B cell (primary cell): ENCODE measurements around the gene FBLN7. TPM values are rescaled to one million over a fixed set of nuclear protein-coding genes. Genes with fewer than 3 reads are reported as not detected.

Experiments used
- ATAC-seq: fragments of 200-7000 bp; cut with Tn5 transposase; one replicate; pipeline ENCODE4 v1.10.0; 2021; ENCODE audit warnings: low read depth, mild to moderate bottlenecking, moderate number of reproducible peaks, moderate library complexity
- CTCF ChIA-PET: fragments of 350-600 bp; sonication (Branson Sonifier 250); formaldehyde crosslinking; loops from one replicate; lab custom pipeline; 2021; ENCODE audit warnings: antibody characterized with exemption, inconsistent platforms; lab: Charles Lee
- POLR2A ChIA-PET: fragments of 350-600 bp; sonication (Branson Sonifier 250); formaldehyde crosslinking; loops from one replicate; lab custom pipeline; 2021; ENCODE audit warnings: antibody characterized with exemption; lab: Charles Lee
- DNase-seq: peaks from one replicate; pipeline ENCODE4 v3.0.0; 2013
- H2AFZ ChIP-seq: 2 replicates; pipeline ENCODE4 v1.6.1; 2012; ENCODE audit warnings: mild to moderate bottlenecking, low read depth, low read length; ENCODE audit not compliant: insufficient read depth, poor library complexity, severe bottlenecking
- H3K27ac ChIP-seq, 2 donors: 1 replicate in 1 of 2; 2 replicates in 1 of 2; pipeline ENCODE4 v1.5.1; 2012 to 2013; ENCODE audit warnings: low read length in 2 of 2, mild to moderate bottlenecking in 2 of 2, moderate library complexity in 1 of 2
- H3K27me3 ChIP-seq, 4 experiments: fragments of 200-600 bp in 1 of 4; sonication (generic) in 1 of 4; replicated peaks in 1 of 4; 1 replicate in 2 of 4; 2 replicates in 2 of 4; pipeline versions ENCODE4 v1.6.1 to v1.7.0; 2013 to 2016; ENCODE audit warnings: low read length in 3 of 4, mild to moderate bottlenecking in 2 of 4, mixed read lengths in 1 of 4, moderate library complexity in 1 of 4; ENCODE audit not compliant: insufficient read depth in 4 of 4, control insufficient read depth in 3 of 4; ENCODE audit errors: control extremely low read depth in 1 of 4
- H3K36me3 ChIP-seq, 2 experiments: replicated peaks in 1 of 2; 1 replicate in 1 of 2; 2 replicates in 1 of 2; pipeline versions ENCODE4 v1.6.1 to v1.7.1; 2013; ENCODE audit warnings: low read length in 1 of 2; ENCODE audit not compliant: insufficient read depth in 2 of 2, control insufficient read depth in 1 of 2; ENCODE audit errors: control extremely low read depth in 1 of 2, extremely low read depth in 1 of 2
- H3K4me1 ChIP-seq, 2 donors: fragments of 200-600 bp in 1 of 2; sonication (generic) in 1 of 2; 1 replicate in 1 of 2; 2 replicates in 1 of 2; pipeline versions ENCODE4 v1.5.1 to v1.6.1; 2013 to 2017; ENCODE audit warnings: low read length in 2 of 2; ENCODE audit not compliant: control insufficient read depth in 2 of 2, insufficient read depth in 2 of 2
- H3K4me2 ChIP-seq: replicated peaks from 2 replicates; pipeline ENCODE3; 2012; ENCODE audit warnings: mild to moderate bottlenecking, low read depth, low read length; ENCODE audit not compliant: poor library complexity, severe bottlenecking
- H3K4me3 ChIP-seq, 5 experiments: fragments of 200-600 bp in 1 of 5; sonication (generic) in 1 of 5; 1 replicate in 3 of 5; 2 replicates in 2 of 5; pipeline versions ENCODE4 v1.5.1 to v1.7.0; 2011 to 2016; ENCODE audit warnings: low read length in 4 of 5, mild to moderate bottlenecking in 4 of 5, low read depth in 2 of 5, control low read depth in 1 of 5, moderate library complexity in 1 of 5; ENCODE audit not compliant: insufficient read depth in 1 of 5; ENCODE audit errors: control extremely low read depth in 1 of 5, extremely low read depth in 1 of 5
- H3K79me2 ChIP-seq: fragments of 200-600 bp; sonication (generic); one replicate; pipeline ENCODE4 v1.6.0; 2016; ENCODE audit warnings: low read length; ENCODE audit not compliant: control insufficient read depth, insufficient read depth
- H3K9ac ChIP-seq: fragments of 200-600 bp; sonication (generic); 2 replicates; pipeline ENCODE4 v1.6.1; 2017; ENCODE audit warnings: mild to moderate bottlenecking, low read length, moderate library complexity
- H3K9me3 ChIP-seq, 3 donors: one replicate each; pipeline versions ENCODE4 v1.6.1 to v1.7.1; 2013; ENCODE audit warnings: low read length in 2 of 3; ENCODE audit not compliant: control insufficient read depth in 2 of 3, insufficient read depth in 1 of 3; ENCODE audit errors: control extremely low read depth in 1 of 3
- H4K20me1 ChIP-seq: 2 replicates; pipeline ENCODE4 v1.6.0; 2012; ENCODE audit warnings: mild to moderate bottlenecking, low read length; ENCODE audit not compliant: insufficient read depth, control insufficient read depth, poor library complexity, severe bottlenecking
- H3K27ac Mint-ChIP-seq: one replicate; pipeline ENCODE4 v1.8.0; 2021; ENCODE audit warnings: mixed read lengths
- H3K27me3 Mint-ChIP-seq: one replicate; pipeline ENCODE4 v1.8.0; 2021; ENCODE audit warnings: mixed read lengths
- H3K4me1 Mint-ChIP-seq: one replicate; pipeline ENCODE4 v1.8.0; 2021; ENCODE audit warnings: mixed read lengths
- H3K4me3 Mint-ChIP-seq: one replicate; pipeline ENCODE4 v1.8.0; 2021; ENCODE audit warnings: mixed read lengths
- H3K9me3 Mint-ChIP-seq: one replicate; pipeline ENCODE4 v1.8.0; 2022; ENCODE audit warnings: mixed read lengths; ENCODE audit not compliant: insufficient read depth
- CTCF ChIP-seq: fragments of 200-600 bp; IDR thresholded peaks from one replicate; pipeline ENCODE4 v1.8.0; 2022; ENCODE audit warnings: antibody characterized with exemption, mild to moderate bottlenecking
- EZH2 ChIP-seq: IDR thresholded peaks from 2 replicates; pipeline ENCODE4 v1.6.1; 2012; ENCODE audit warnings: borderline replicate concordance, low read depth, mild to moderate bottlenecking, moderate library complexity, low read length; ENCODE audit not compliant: insufficient read depth, poor library complexity, severe bottlenecking
- WGBS: methylation state at CpG from one replicate; pipeline ENCODE4 v1.1.5; 2013; ENCODE audit warnings: missing lambda C conversion rate; ENCODE audit not compliant: insufficient coverage; 5-methylcytosine and 5-hydroxymethylcytosine counted together
- intact Hi-C: fragments of 100-400 bp; cut with micrococcal nuclease; formaldehyde crosslinking; loops from one replicate; pipeline ENCODE4 v1.10.0; 2022
- polyA plus RNA-seq: library from polyadenylated mRNA; depleted of rRNA; stranded (reverse); fragments of >200 nt; gene quantifications from 2 replicates; pipeline ENCODE4 v1.2.3, GENCODE V29; 2012
- total RNA-seq, 2 donors: library from RNA; stranded (reverse); fragments of 120-200 nt in 1 of 2; gene quantifications; 1 replicate in 1 of 2; 2 replicates in 1 of 2; pipeline versions ENCODE4 v1.2.3 to v1.2.4, GENCODE V29; 2013 to 2022

The FBLN7 gene
- total and polyA plus RNA-seq, 2 donors (not counting 1 experiment from before 2014, with no cell fraction given) = 0.13 to 1.1 TPM

- TF ChIP-seq EZH2 = no peak
- TF ChIP-seq CTCF = no peak
- Mint-ChIP-seq H3K4me1 (peaks cover 12% of the 10 kb centered on the region), H3K4me3 (no peak overlapping the region), H3K27me3 (peaks cover 28% of the 10 kb centered on the region), H3K27ac (no peak overlapping the region), H3K9me3 (no peaks in the 10 kb centered on the region)
- Histone ChIP-seq H3K27ac (no peak overlapping the region), H2AFZ (no peak overlapping the region), H3K9ac (no peak overlapping the region), H3K27me3 (peaks cover 0 to 31% (median 3%) of the 10 kb centered on the region in 4 experiments), H3K79me2 (no peaks in the 10 kb centered on the region), H3K4me2 (no peak overlapping the region), H3K4me3 (no peak overlapping the region), H3K9me3 (no peaks in the 10 kb centered on the region), H3K36me3 (no peaks in the 10 kb centered on the region), H4K20me1 (no peaks in the 10 kb centered on the region), H3K4me1 (peaks cover 11 to 13% of the 10 kb centered on the region in 2 donors)
- intact Hi-C loops = no loop called here
- DNase-seq (no peak), ATAC-seq (no peak)
- CTCF ChIA-PET = no interaction called here
- POLR2A ChIA-PET = no interaction called here
- WGBS = 96% methylated on average over 5 of the region's 7 CpGs
These were observed 3.4 kb downstream of the FBLN7 start for GRCh38 chr2:112141626-112142007.

- POLR2A ChIA-PET = no interaction called here
These were observed 4.4 kb downstream of the FBLN7 start for GRCh38 chr2:112142525-112143078.

More at GRCh38 chr2:112142525-112143078, 4.4 kb downstream of the FBLN7 start:
- CTCF ChIA-PET = no interaction called here
- intact Hi-C loops = no loop called here
- Histone ChIP-seq H3K9me3 (no peaks in the 10 kb centered on the region), H3K4me3 (no peak overlapping the region), H3K36me3 (no peaks in the 10 kb centered on the region), H3K4me1 (peaks cover 9% of the 10 kb centered on the region in 2 donors), H3K27me3 (peaks cover 0 to 25% (median 3%) of the 10 kb centered on the region in 4 experiments), H3K79me2 (no peaks in the 10 kb centered on the region), H2AFZ (no peak overlapping the region), H3K27ac (no peak overlapping the region), H4K20me1 (no peaks in the 10 kb centered on the region), H3K4me2 (no peak overlapping the region), H3K9ac (no peak overlapping the region)
- TF ChIP-seq EZH2 = no peak
- no peak for TF ChIP-seq CTCF
- Mint-ChIP-seq H3K27ac (no peak overlapping the region), H3K27me3 (peaks cover 25% of the 10 kb centered on the region), H3K9me3 (no peaks in the 10 kb centered on the region), H3K4me1 (peaks cover 8% of the 10 kb centered on the region), H3K4me3 (no peak overlapping the region)
- no peak for ATAC-seq
- DNase-seq = no peak
- 96% methylated on average over 8 of the region's 8 CpGs for whole genome bisulfite sequencing
